ENCODE data around the gene DDR2.

- TF ChIP-seq TARDBP (IDR thresholded peaks at IDR 0.05) (no peak), FOXK2 (IDR thresholded peaks at IDR 0.05) (no peak), L3MBTL2 (conservative IDR thresholded peaks at IDR 0.05) (no peak), SP1 (IDR thresholded peaks at IDR 0.05) (no peak), SUZ12 (IDR thresholded peaks at IDR 0.05) (no peak), PKNOX1 (IDR thresholded peaks at IDR 0.05) (no peak), BHLHE40 (IDR thresholded peaks at IDR 0.05; ENCODE audit: borderline replicate concordance) (no peak), FOXM1 (IDR thresholded peaks at IDR 0.05; ENCODE audit: borderline replicate concordance) (no peak), NFRKB (IDR thresholded peaks at IDR 0.05) (no peak)
Measured at GRCh38 chr1:162694911-162695310, 62.6 kb downstream of the DDR2 start.

Measured in HEK293T (cell line).